Glomerular visceral epithelial cell (primary cell): ENCODE results near the gene MAN2A2.

ENCODE experiments used
- DNase-seq: peaks from one replicate; pipeline ENCODE4 v3.0.0-alpha.2; 2016; ENCODE audit errors: extremely low spot score

MAN2A2 gene

GRCh38 chr15:90960298-90961091 lies 57.4 kb downstream of the MAN2A2 start:
- DNase-seq, result no peak

GRCh38 chr15:90962021-90962420 lies 58.9 kb downstream of the MAN2A2 start:
- no peak for DNase-seq

GRCh38 chr15:90966262-90966661 lies 63.2 kb downstream of the MAN2A2 start:
- DNase-seq, result no peak

- no peak for DNase-seq
Observed at GRCh38 chr15:90967206-90967605, 64.1 kb downstream of the MAN2A2 start.

- DNase-seq, result no peak
Observed at GRCh38 chr15:90968434-90968833, 65.3 kb downstream of the MAN2A2 start.

GRCh38 chr15:90970274-90970673 lies 67.2 kb downstream of the MAN2A2 start:
- no peak for DNase-seq

GRCh38 chr15:90972133-90972532 lies 69.0 kb downstream of the MAN2A2 start:
- DNase-seq, result no peak
